Gastroesophageal sphincter (tissue), 2 donors: ENCODE data around the gene DCUN1D5.

Experiments used
- POLR2A ChIP-seq, 2 donors: fragments of 450-650 bp; IDR thresholded peaks; one replicate each; pipeline ENCODE4 v1.6.1; 2017; ENCODE audit warnings: antibody characterized with exemption in 2 of 2, mild to moderate bottlenecking in 2 of 2, moderate library complexity in 1 of 2
- POLR2AphosphoS5 ChIP-seq: sonication (generic); formaldehyde crosslinking; IDR thresholded peaks from one replicate; pipeline ENCODE4 v1.6.1; 2017; ENCODE audit warnings: antibody characterized with exemption

GRCh38 chr11:103029401-103029800, 62.6 kb downstream of the DCUN1D5 start:
- TF ChIP-seq POLR2A (IDR thresholded peaks at IDR 0.05): no peak
- TF ChIP-seq POLR2AphosphoS5: no peak
